Ovary (tissue), 9 donors: ENCODE results near the gene PVR. TPM values are rescaled to one million over a fixed set of nuclear protein-coding genes. Genes with fewer than 3 reads are reported as not detected.
A peak's percentile ranks its signal among the peaks of the same experiment; 100 is the strongest.

ENCODE experiments used
- DNase-seq, 5 donors: peaks; one replicate each; pipeline ENCODE4 v3.0.0-alpha.2; 2019 to 2020
- H3K27ac ChIP-seq, 2 donors: fragments of 200-600 bp; one replicate each; pipeline versions ENCODE4 v1.5.1 to v1.8.0; 2019 to 2022
- H3K27me3 ChIP-seq: fragments of 200-600 bp; one replicate; pipeline ENCODE4 v1.8.0; 2022
- H3K36me3 ChIP-seq: fragments of 200-600 bp; sonication (generic); one replicate; pipeline ENCODE4 v1.5.1; 2019
- H3K4me1 ChIP-seq: one replicate; pipeline ENCODE4 v1.8.1; 2013; ENCODE audit warnings: mild to moderate bottlenecking, moderate library complexity; ENCODE audit not compliant: insufficient read depth
- H3K4me3 ChIP-seq: fragments of 200-600 bp; sonication (generic); one replicate; pipeline ENCODE4 v1.5.1; 2017
- H3K9me3 ChIP-seq, 2 donors: fragments of 200-600 bp in 1 of 2; sonication (generic) in 1 of 2; one replicate each; pipeline versions ENCODE4 v1.5.1 to v1.8.1; 2013 to 2019; ENCODE audit warnings: mild to moderate bottlenecking in 1 of 2, moderate library complexity in 1 of 2
- CTCF ChIP-seq, 3 donors: fragments of 450-650 bp in 2 of 3; fragments of 200-600 bp in 1 of 3; IDR thresholded peaks; one replicate each; pipeline versions ENCODE4 v1.5.1 to v1.8.0; 2016 to 2022; ENCODE audit warnings: antibody characterized with exemption in 3 of 3, mild to moderate bottlenecking in 1 of 3
- EP300 ChIP-seq: sonication (generic); formaldehyde crosslinking; IDR thresholded peaks from one replicate; pipeline ENCODE4 v1.6.1; 2017; ENCODE audit warnings: antibody characterized with exemption
- POLR2A ChIP-seq: fragments of 450-650 bp; IDR thresholded peaks from one replicate; pipeline ENCODE4 v1.6.1; 2017; ENCODE audit warnings: antibody characterized with exemption, mild to moderate bottlenecking, moderate library complexity
- WGBS, 3 donors: extraction: QIAGEN DNeasy Blood & Tissue Kit in 1 of 3; methylation state at CpG; one replicate each; pipeline versions ENCODE4 v1.1.5 to v1.1.7; 2013 to 2017; 5-methylcytosine and 5-hydroxymethylcytosine counted together
- intact Hi-C, 4 donors: fragments of 100-400 bp; cut with DNase I; formaldehyde crosslinking; loops; one replicate each; pipeline versions ENCODE4 v1.11.0 to v1.15.1; 2022 to 2023
- polyA plus RNA-seq, 2 donors: library from polyadenylated mRNA; stranded (reverse); fragments of 200-250 nt in 1 of 2; fragments of 350-450 nt in 1 of 2; fragmentation: Illumina TruSeq in 1 of 2; extraction: RNeasy Lipid Tissue Mini Kit (QIAGEN cat#74804) in 1 of 2; gene quantifications; one replicate each; pipeline ENCODE4 v1.2.3, GENCODE V29; 2013 to 2014
- total RNA-seq, 7 donors: library from RNA; depleted of rRNA in 2 of 7; stranded (reverse); fragments of >200 nt in 2 of 7; fragmentation: NEBNext Ultra II Directional in 3 of 7; extraction: Animal tissue kit (Norgen Biotek cat#: 25700) in 3 of 7; gene quantifications; one replicate each; pipeline versions ENCODE4 v1.1.0 to v1.2.4, GENCODE V29; 2016 to 2023
- donor health status: DM: no; HTN: no; CAD: no; lungs with moderate emphysema.
- donor health status: DM: no; HTN: no; CAD: no.
- donor health status: Bipolar disorder and iron deficiency.
- donor health status: DM: yes; HTN: yes; CAD: no.
- donor health status: DM: no; HTN: no; CAD: no.
- donor health status: DM: yes; HTN: yes; CAD: no.

Gene PVR
- total and polyA plus RNA-seq, 9 donors, result 14.0 to 33.9 (median 22.5) TPM

GRCh38 chr19:44685877-44686276, 42.2 kb downstream of the PVR start:
- Histone ChIP-seq H3K4me1 (peaks cover 4% of the 10 kb centered on the region), H3K9me3 (no peaks in the 10 kb centered on the region), H3K4me3 (no peak overlapping the region), H3K36me3 (no peaks in the 10 kb centered on the region), H3K27ac (no peak overlapping the region), H3K27me3 (no peaks in the 10 kb centered on the region)
- 73 to 78% (median 75%) methylated on average over 4 of the region's 4 CpGs for WGBS, 3 donors
- intact Hi-C loops, result loop anchor here in 3 of 4 donors (5.0 to 10.0 kb wide), 2 partner anchors 86 to 89 kb away; partner anchors contain the start of gene CBLC (in 1 of the 3)
- TF ChIP-seq POLR2A (no peak), CTCF (IDR thresholded peaks at IDR 0.05) (no peak), EP300 (no peak)
- DNase-seq, result no peak

GRCh38 chr19:44686896-44687295, 43.2 kb downstream of the PVR start:
- DNase-seq, result no peak
- Histone ChIP-seq H3K27me3 (no peaks in the 10 kb centered on the region), H3K36me3 (no peaks in the 10 kb centered on the region), H3K27ac (no peak overlapping the region), H3K4me1 (peaks cover 4% of the 10 kb centered on the region), H3K4me3 (no peak overlapping the region), H3K9me3 (no peaks in the 10 kb centered on the region)
- no peak for TF ChIP-seq EP300
- TF ChIP-seq CTCF (IDR thresholded peaks at IDR 0.05), result no peak
- no peak for TF ChIP-seq POLR2A
- WGBS, 3 donors, result 69 to 71% (median 70%) methylated on average over 4 of the region's 4 CpGs
- intact Hi-C loops, result loop anchor here in 3 of 4 donors (5.0 to 10.0 kb wide), 2 partner anchors 85 to 88 kb away; partner anchors contain the start of gene CBLC (in 1 of the 3)

GRCh38 chr19:44687888-44688287, 44.2 kb downstream of the PVR start:
- DNase-seq, result no peak
- 84 to 89% (median 84%) methylated on average over 7 of the region's 7 CpGs for WGBS, 3 donors
- H3K4me1 ChIP-seq, result peaks cover 4% of the 10 kb centered on the region
- H3K9me3 ChIP-seq, result no peaks in the 10 kb centered on the region
- no peak overlapping the region for H3K27ac ChIP-seq
- H3K27me3 ChIP-seq, result no peaks in the 10 kb centered on the region
- H3K4me3 ChIP-seq, result no peak overlapping the region
- no peaks in the 10 kb centered on the region for H3K36me3 ChIP-seq
- intact Hi-C loops, result loop anchor here in 3 of 4 donors (5.0 to 10.0 kb wide), 2 partner anchors 84 to 87 kb away; partner anchors contain the start of gene CBLC (in 1 of the 3)
- TF ChIP-seq CTCF (IDR thresholded peaks at IDR 0.05) (no peak), POLR2A (no peak), EP300 (no peak)

- intact Hi-C loops, result loop anchor here in 3 of 4 donors (5.0 to 10.0 kb wide), 2 partner anchors 83 to 85 kb away; partner anchors contain the start of gene CBLC (in 1 of the 3)
- 34 to 42% (median 41%) methylated on average over 10 to 11 of the region's 11 CpGs for WGBS, 3 donors
- Histone ChIP-seq H3K4me1 (peaks cover 4% of the 10 kb centered on the region), H3K27ac (no peak overlapping the region), H3K27me3 (no peaks in the 10 kb centered on the region), H3K9me3 (no peaks in the 10 kb centered on the region), H3K4me3 (no peak overlapping the region), H3K36me3 (no peaks in the 10 kb centered on the region)
- DNase-seq, result peak; percentile 70 to 86 (median 82)
- TF ChIP-seq CTCF (IDR thresholded peaks at IDR 0.05), result peak; percentile 81 to 87 (median 83)
- no peak for TF ChIP-seq EP300
These were observed 45.8 kb downstream of the PVR start for GRCh38 chr19:44689290-44690130.
